ENCODE measurements around the gene SMPD4.
"Not testable (repeated sequence)": the region's sequence is repeated elsewhere in the genome, so short reads cannot be mapped to it uniquely, and the experiment has no call there.

SMPD4 gene

GRCh38 chr2:130181325-130181879, at the start of gene SMPD4:
Gene SMPD4, minus strand, starts transcription at chr2:130181602. Its CDS starts 5,010 bp downstream, at chr2:130176592.
- DNase-seq: peak; percentile 98

GRCh38 chr2:130230907-130231306, 49.5 kb upstream of the SMPD4 start:
- DNase-seq: not testable (repeated sequence)

GRCh38 chr2:130230376-130230775, 49.0 kb upstream of the SMPD4 start:
- not testable (repeated sequence) for DNase-seq

- peak; percentile 4 for DNase-seq
These were observed 47.7 kb upstream of the SMPD4 start for GRCh38 chr2:130229161-130229510.

GRCh38 chr2:130228467-130229160, 47.2 kb upstream of the SMPD4 start:
- not testable (repeated sequence) for DNase-seq

GRCh38 chr2:130228005-130228404, 46.6 kb upstream of the SMPD4 start:
- not testable (repeated sequence) for DNase-seq

GRCh38 chr2:130222523-130222922, 41.1 kb upstream of the SMPD4 start:
- DNase-seq: not testable (repeated sequence)

GRCh38 chr2:130220505-130220904, 39.1 kb upstream of the SMPD4 start:
- DNase-seq: not testable (repeated sequence)

- not testable (repeated sequence) for DNase-seq
These were observed 37.7 kb upstream of the SMPD4 start for GRCh38 chr2:130219147-130219546.

- not testable (repeated sequence) for DNase-seq
These were observed 25.6 kb upstream of the SMPD4 start for GRCh38 chr2:130207051-130207450.

GRCh38 chr2:130203150-130203549, 21.7 kb upstream of the SMPD4 start:
- not testable (repeated sequence) for DNase-seq

GRCh38 chr2:130202518-130202917, 21.1 kb upstream of the SMPD4 start:
- DNase-seq: not testable (repeated sequence)

- DNase-seq: no peak
These were observed 16.9 kb upstream of the SMPD4 start, which contains the start of gene TUBA3E for GRCh38 chr2:130198343-130198742. Gene TUBA3E, minus strand, starts transcription at chr2:130198439. Its CDS starts 79 bp downstream, at chr2:130198360.

- not testable (repeated sequence) for DNase-seq
These were observed 14.7 kb upstream of the SMPD4 start for GRCh38 chr2:130196052-130196451.

- not testable (repeated sequence) for DNase-seq
These were observed 13.8 kb upstream of the SMPD4 start for GRCh38 chr2:130195089-130195635.

- not testable (repeated sequence) for DNase-seq
These were observed 12.4 kb upstream of the SMPD4 start for GRCh38 chr2:130193824-130194223.

- not testable (repeated sequence) for DNase-seq
These were observed 11.0 kb upstream of the SMPD4 start for GRCh38 chr2:130192451-130192850.

- DNase-seq: not testable (repeated sequence)
These were observed 9.9 kb upstream of the SMPD4 start for GRCh38 chr2:130191319-130191718.

GRCh38 chr2:130190237-130190636, 8.8 kb upstream of the SMPD4 start:
- DNase-seq: no peak

GRCh38 chr2:130188958-130189357, 7.6 kb upstream of the SMPD4 start:
- DNase-seq: not testable (repeated sequence)

- DNase-seq: not testable (repeated sequence)
These were observed 6.7 kb upstream of the SMPD4 start for GRCh38 chr2:130187859-130188792.

- no peak for DNase-seq
These were observed 5.9 kb upstream of the SMPD4 start for GRCh38 chr2:130187268-130187667.

- DNase-seq: no peak
These were observed 5.0 kb upstream of the SMPD4 start for GRCh38 chr2:130186391-130186790.
